Epithelial cell of esophagus (primary cell): ENCODE data around the gene ARMC5.
"Not testable (repeated sequence)": the region's sequence is repeated elsewhere in the genome, so short reads cannot be mapped to it uniquely, and the experiment has no call there.

Experiments used
- DNase-seq: peaks from one replicate; pipeline ENCODE4 v3.0.0; 2010; ENCODE audit warnings: low read depth
- H3K4me3 ChIP-seq: 2 replicates; pipeline ENCODE4 v1.5.1; 2011; ENCODE audit warnings: mild to moderate bottlenecking, low read length, control low read depth
- TF ChIP-seq, protein P1 (sequence below): IDR thresholded peaks from 2 replicates; pipeline ENCODE4 v1.5.1; 2011; ENCODE audit warnings: low read depth, mild to moderate bottlenecking, low read length, control low read depth, inconsistent platforms; ENCODE audit not compliant: insufficient read depth; ENCODE audit errors: missing control alignments

Gene ARMC5

DNA sequence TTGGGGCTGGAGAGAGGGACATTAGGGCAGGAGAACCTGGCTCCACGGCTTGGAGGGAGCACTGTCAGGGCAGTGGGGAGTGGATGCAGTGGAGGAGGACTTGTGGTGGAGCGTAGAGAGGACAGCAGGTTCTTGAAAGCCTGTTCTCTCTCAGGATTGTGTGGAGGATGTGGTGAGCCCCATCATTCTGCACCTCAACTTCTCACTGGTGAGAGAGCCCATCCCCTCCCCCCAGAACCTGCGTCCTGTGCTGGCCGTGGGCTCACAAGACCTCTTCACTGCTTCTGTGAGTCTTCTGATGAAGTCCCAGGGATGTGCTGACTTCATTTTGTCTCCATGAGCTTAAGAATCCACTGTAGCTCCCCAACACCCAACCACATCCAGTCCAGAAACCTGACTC lies 44.6 kb upstream of the ARMC5 start:
- TF ChIP-seq, protein P1, sequence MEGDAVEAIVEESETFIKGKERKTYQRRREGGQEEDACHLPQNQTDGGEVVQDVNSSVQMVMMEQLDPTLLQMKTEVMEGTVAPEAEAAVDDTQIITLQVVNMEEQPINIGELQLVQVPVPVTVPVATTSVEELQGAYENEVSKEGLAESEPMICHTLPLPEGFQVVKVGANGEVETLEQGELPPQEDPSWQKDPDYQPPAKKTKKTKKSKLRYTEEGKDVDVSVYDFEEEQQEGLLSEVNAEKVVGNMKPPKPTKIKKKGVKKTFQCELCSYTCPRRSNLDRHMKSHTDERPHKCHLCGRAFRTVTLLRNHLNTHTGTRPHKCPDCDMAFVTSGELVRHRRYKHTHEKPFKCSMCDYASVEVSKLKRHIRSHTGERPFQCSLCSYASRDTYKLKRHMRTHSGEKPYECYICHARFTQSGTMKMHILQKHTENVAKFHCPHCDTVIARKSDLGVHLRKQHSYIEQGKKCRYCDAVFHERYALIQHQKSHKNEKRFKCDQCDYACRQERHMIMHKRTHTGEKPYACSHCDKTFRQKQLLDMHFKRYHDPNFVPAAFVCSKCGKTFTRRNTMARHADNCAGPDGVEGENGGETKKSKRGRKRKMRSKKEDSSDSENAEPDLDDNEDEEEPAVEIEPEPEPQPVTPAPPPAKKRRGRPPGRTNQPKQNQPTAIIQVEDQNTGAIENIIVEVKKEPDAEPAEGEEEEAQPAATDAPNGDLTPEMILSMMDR = no peak
- H3K4me3 ChIP-seq = no peak overlapping the region
- no peak for DNase-seq

GRCh38 chr16:31416371-31416770 lies 42.9 kb upstream of the ARMC5 start:
- TF ChIP-seq, protein P1 = no peak
- no peak for DNase-seq
- no peak overlapping the region for H3K4me3 ChIP-seq

GRCh38 chr16:31417036-31417435 lies 42.3 kb upstream of the ARMC5 start:
- H3K4me3 ChIP-seq, DNase-seq: not testable (repeated sequence)

DNA sequence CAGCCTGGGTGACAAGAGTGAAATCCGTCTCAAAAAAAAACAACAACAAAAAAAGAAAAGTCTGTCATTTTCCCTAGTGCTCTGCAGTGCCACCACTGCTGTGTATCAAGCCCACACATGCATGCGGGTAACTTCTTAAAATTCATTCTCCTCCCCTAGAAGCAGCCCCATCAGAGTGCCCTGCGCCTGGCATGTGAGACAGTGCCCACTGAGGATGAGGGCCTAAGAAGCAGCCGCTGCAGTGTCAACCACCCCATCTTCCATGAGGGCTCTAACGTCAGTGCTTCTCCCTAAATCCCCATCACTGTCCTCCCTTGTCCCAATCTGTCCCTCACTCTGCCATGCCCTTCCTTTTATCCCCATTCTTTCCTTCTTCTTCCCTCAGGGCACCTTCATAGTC lies 41.4 kb upstream of the ARMC5 start:
- DNase-seq = no peak
- TF ChIP-seq, protein P1 = no peak
- H3K4me3 ChIP-seq = no peak overlapping the region

GRCh38 chr16:31420037-31420436 lies 39.3 kb upstream of the ARMC5 start:
- TF ChIP-seq, protein P1 = no peak
- DNase-seq = no peak
- no peak overlapping the region for H3K4me3 ChIP-seq

DNA sequence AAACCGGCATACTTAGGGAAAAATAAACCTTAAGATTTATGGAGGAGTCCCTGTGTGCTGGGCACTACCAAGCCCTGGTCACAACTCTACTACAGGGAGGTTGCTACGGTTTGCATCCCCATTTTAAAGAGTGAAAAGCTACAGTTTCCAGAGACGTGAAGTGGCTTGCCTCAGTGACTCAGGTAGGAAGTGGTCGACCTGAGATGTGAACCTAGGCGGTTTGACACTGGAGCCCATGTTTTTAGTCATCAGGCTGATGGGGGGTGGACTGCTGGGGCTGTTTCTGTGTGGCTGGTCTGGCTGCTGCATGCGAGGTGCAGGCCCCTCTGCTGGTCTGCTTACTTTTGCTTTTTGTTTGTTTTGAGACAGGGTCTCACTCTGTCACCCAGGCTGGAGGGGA lies 37.7 kb upstream of the ARMC5 start:
- no peak overlapping the region for H3K4me3 ChIP-seq
- TF ChIP-seq, protein P1 = no peak
- DNase-seq = peak; percentile 45

DNA sequence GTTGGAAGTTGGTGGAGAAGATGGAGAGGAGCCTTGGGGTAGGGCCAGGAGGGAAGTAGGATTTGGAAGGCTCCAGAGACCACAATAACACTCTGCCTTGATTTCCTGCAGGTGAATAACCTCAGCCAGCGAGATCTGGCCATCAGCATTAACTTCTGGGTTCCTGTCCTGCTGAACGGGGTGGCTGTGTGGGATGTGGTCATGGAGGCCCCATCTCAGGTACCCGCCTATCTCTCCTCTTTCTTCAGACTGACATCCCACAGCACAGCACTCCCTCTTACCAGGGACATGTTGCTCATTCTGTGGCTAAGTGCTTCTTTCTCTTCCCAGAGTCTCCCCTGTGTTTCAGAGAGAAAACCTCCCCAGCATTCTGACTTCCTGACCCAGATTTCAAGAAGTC lies 36.1 kb upstream of the ARMC5 start:
- no peak for DNase-seq
- TF ChIP-seq, protein P1 = no peak
- H3K4me3 ChIP-seq = no peak overlapping the region

DNA sequence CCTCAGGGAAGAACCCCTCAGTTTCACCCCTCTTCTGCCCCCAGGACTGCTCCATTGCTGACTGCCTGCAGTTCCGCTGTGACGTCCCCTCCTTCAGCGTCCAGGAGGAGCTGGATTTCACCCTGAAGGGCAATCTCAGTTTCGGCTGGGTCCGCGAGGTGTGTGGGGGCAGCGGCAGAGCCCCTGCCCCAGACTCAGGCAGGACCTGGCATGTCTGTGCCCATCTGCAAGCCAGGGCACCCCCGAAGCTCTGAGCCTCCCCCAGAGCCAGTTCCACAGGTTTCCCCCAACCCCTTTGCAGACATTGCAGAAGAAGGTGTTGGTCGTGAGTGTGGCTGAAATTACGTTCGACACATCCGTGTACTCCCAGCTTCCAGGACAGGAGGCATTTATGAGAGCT lies 35.5 kb upstream of the ARMC5 start:
- no peak overlapping the region for H3K4me3 ChIP-seq
- DNase-seq = no peak
- TF ChIP-seq, protein P1 = no peak
